GM12801 (cell line): ENCODE results near the gene ATP9A.

Experiments used
- CTCF ChIP-seq: IDR thresholded peaks from one replicate; pipeline ENCODE4 v1.5.1; 2011; ENCODE audit warnings: control low read depth; ENCODE audit not compliant: insufficient read length; ENCODE audit errors: extremely low read depth

The ATP9A gene

GRCh38 chr20:51756653-51757052 lies 11.5 kb downstream of the ATP9A start:
- TF ChIP-seq CTCF = no peak

- no peak for TF ChIP-seq CTCF
Measured at GRCh38 chr20:51752343-51752951, 15.7 kb downstream of the ATP9A start.

- no peak for TF ChIP-seq CTCF
Measured at GRCh38 chr20:51750770-51751388, 17.3 kb downstream of the ATP9A start.

- no peak for TF ChIP-seq CTCF
Measured at GRCh38 chr20:51750037-51750769, 18.0 kb downstream of the ATP9A start.

- TF ChIP-seq CTCF = no peak
Measured at GRCh38 chr20:51749674-51750036, 18.5 kb downstream of the ATP9A start.

DNA sequence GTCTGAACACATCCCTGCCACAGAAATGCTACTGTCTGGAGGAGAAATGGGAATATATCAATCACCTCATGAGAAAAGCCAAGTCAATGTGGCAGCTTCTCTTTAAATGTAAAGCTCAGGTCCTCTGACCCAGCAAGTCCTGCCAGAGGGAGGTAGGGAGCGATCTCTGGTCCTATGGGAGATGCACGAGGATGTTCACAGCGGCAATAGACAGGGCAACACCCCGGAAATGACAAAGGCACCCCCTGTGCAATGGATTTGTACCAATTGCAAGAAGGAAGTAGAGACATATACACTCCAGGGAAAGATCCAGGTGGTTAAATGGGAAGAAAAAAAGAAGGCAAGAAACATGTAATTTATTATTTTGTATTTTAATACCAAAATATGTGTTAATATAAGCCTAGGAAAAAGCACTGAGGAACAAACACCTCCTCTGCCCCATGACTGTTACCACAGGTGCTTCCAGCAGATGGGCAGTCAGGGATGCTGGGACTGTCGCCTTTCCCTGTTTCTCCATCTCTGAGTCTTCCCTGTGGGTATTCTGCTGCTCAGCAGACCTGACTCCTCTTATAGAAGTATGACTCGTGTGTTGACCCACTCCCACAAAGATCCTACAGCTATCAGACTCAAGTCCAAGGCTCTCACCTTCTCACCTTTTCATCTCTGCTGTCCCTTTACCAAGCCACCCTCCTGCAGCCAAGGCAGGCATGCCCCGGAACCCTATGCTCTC lies 20.8 kb downstream of the ATP9A start:
- no peak for TF ChIP-seq CTCF

GRCh38 chr20:51745804-51746203 lies 22.4 kb downstream of the ATP9A start:
- TF ChIP-seq CTCF = no peak
